Osteocyte (in vitro differentiated cells): ENCODE results near the gene YARS1. TPM values are rescaled to one million over a fixed set of nuclear protein-coding genes. Genes with fewer than 3 reads are reported as not detected.

ENCODE experiments used
- DNase-seq: peaks from one replicate; pipeline ENCODE4 v3.0.0; 2021; ENCODE audit warnings: mixed read lengths; ENCODE audit not compliant: unreplicated experiment; ENCODE audit errors: extremely low spot score
- H3K27ac Mint-ChIP-seq: one replicate; pipeline ENCODE4 v1.8.0; 2021; ENCODE audit warnings: mild to moderate bottlenecking, mixed read lengths; ENCODE audit not compliant: unreplicated experiment
- H3K27me3 Mint-ChIP-seq: one replicate; pipeline ENCODE4 v1.8.0; 2021; ENCODE audit warnings: mixed read lengths; ENCODE audit not compliant: unreplicated experiment
- H3K36me3 Mint-ChIP-seq: one replicate; pipeline ENCODE4 v1.8.0; 2021; ENCODE audit warnings: mixed read lengths; ENCODE audit not compliant: unreplicated experiment
- H3K4me1 Mint-ChIP-seq: one replicate; pipeline ENCODE4 v1.8.0; 2021; ENCODE audit warnings: mixed read lengths; ENCODE audit not compliant: unreplicated experiment
- H3K4me3 Mint-ChIP-seq: one replicate; pipeline ENCODE4 v1.8.0; 2021; ENCODE audit warnings: mild to moderate bottlenecking, moderate library complexity, mixed read lengths; ENCODE audit not compliant: unreplicated experiment
- H3K9me3 Mint-ChIP-seq: one replicate; pipeline ENCODE4 v1.8.0; 2021; ENCODE audit warnings: mixed read lengths; ENCODE audit not compliant: unreplicated experiment
- CTCF ChIP-seq: fragments of 200-600 bp; sonication (generic); IDR thresholded peaks from 2 replicates; pipeline ENCODE4 v1.5.0; 2021; ENCODE audit warnings: antibody characterized with exemption, mild to moderate bottlenecking, moderate library complexity
- total RNA-seq: library from RNA; stranded (reverse); gene quantifications from 2 replicates; pipeline ENCODE4 v1.2.1, GENCODE V29; 2021

YARS1 gene
- total RNA-seq, 1 donor from 2014 or later, result 177 TPM

- no peak for TF ChIP-seq CTCF
- no peaks in the 10 kb centered on the region for H3K9me3 Mint-ChIP-seq
- H3K4me1 Mint-ChIP-seq, result peaks cover 60% of the 10 kb centered on the region
- no peak for DNase-seq
- no peak overlapping the region for H3K27ac Mint-ChIP-seq
- no peaks in the 10 kb centered on the region for H3K27me3 Mint-ChIP-seq
- no peak overlapping the region for H3K4me3 Mint-ChIP-seq
- H3K36me3 Mint-ChIP-seq, result peaks cover 21% of the 10 kb centered on the region
Observed at GRCh38 chr1:32771561-32772280, 45.4 kb downstream of the YARS1 start.

- Mint-ChIP-seq H3K9me3 (no peaks in the 10 kb centered on the region), H3K27ac (no peak overlapping the region), H3K4me1 (peaks cover 59% of the 10 kb centered on the region), H3K27me3 (no peaks in the 10 kb centered on the region), H3K4me3 (no peak overlapping the region), H3K36me3 (peaks cover 19% of the 10 kb centered on the region)
- no peak for TF ChIP-seq CTCF
- DNase-seq, result no peak
Observed at GRCh38 chr1:32770741-32771548, 46.2 kb downstream of the YARS1 start.

- Mint-ChIP-seq H3K4me3 (no peak overlapping the region), H3K9me3 (no peaks in the 10 kb centered on the region), H3K27me3 (no peaks in the 10 kb centered on the region), H3K4me1 (peaks cover 56% of the 10 kb centered on the region), H3K27ac (peak overlapping the region; percentile 57), H3K36me3 (peaks cover 13% of the 10 kb centered on the region)
- TF ChIP-seq CTCF, result no peak
- no peak for DNase-seq
Observed at GRCh38 chr1:32770221-32770731, 46.9 kb downstream of the YARS1 start.

GRCh38 chr1:32769524-32770220 is 47.5 kb downstream of the YARS1 start:
- peak overlapping the region; percentile 85 for H3K27ac Mint-ChIP-seq
- H3K4me3 Mint-ChIP-seq, result no peak overlapping the region
- peaks cover 54% of the 10 kb centered on the region for H3K4me1 Mint-ChIP-seq
- TF ChIP-seq CTCF, result no peak
- no peaks in the 10 kb centered on the region for H3K9me3 Mint-ChIP-seq
- no peak for DNase-seq
- no peaks in the 10 kb centered on the region for H3K27me3 Mint-ChIP-seq
- H3K36me3 Mint-ChIP-seq, result peaks cover 13% of the 10 kb centered on the region
